Limb (tissue), 2 donors: Measurements from ENCODE around the gene NUCB2.
"Not testable (repeated sequence)": the region's sequence is repeated elsewhere in the genome, so short reads cannot be mapped to it uniquely, and the experiment has no call there.

ENCODE experiments used
- DNase-seq, 2 donors: peaks; one replicate each; pipeline ENCODE4 v3.0.0-alpha.2; 2016; ENCODE audit errors: extremely low spot score in 2 of 2

Gene NUCB2

DNA sequence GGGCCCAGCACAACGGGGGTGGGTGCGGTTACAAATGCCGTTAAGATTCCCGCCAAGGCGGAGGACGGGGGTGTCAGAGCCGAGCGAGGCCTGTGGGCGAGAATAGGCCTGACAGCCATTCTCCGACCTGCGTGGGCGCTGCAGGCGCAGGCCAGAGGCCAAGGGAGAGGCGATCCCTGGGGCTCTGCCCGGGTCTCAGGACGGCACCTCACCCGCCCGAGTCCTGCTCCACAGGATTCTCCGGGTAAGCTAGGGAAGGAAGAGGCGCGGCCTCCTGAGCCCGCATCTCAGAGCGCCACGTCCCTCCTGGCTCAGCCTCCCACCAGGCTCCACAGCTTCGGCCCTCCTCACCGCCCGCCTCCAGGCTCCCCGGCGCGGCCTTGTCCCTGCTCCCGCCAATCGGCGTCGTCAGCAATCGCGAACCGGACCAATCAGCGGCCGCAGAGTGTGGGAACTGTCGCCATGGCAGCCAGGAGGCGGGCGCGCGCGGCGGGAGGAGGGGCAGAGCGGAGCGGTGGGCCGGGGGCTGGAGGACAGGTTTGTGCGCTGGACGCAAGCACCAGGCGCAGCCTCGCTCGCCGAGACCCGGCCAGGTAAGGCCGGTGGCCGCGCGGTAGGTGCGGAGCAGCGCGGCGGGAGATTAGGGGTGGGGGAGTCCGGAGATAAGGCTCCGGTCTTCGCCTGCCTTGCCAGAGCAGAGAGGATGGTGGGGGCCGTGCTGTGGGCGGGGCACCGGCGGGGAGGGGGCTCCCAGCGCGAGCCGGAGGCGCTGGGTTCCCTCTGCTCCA, at the start of gene NUCB2:
Gene NUCB2 (plus strand): TSS at position 504 of the 788 bp plus-strand sequence. CDS start 18,585 bp downstream, outside the sequence.
- DNase-seq = peak; percentile 96 to 99

DNA sequence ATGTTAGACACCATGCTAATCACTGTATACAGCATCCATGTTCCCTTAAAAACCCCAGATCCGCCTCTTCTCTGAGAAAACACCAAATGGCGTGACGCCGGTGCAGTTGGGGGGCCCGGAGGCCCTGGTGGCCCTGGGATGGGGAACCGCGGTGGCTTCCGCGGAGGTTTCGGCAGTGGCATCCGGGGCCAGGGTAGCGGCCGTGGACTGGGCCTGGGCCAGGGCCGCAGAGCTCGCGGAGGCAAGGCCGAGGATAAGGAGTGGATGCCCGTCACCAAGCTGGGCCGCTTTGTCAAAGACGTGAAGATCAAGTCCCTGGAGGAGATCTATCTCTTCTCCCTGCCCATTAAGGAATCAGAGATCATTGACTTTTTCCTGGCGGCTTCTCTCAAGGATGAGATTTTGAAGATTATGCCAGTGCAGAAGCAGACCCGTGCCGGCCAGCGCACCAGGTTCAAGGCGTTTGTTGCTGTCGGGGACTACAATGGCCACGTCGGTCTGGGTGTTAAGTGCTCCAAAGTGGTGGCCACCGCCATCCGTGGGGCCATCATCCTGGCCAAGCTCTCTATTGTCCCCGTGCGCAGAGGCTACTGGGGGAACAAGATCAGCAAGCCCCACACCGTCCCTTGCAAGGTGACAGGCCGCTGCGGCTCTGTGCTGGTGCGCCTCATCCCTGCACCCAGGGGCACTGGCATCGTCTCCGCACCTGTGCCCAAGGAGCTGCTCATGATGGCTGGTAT, 48.2 kb upstream of the NUCB2 start:
- not testable (repeated sequence) for DNase-seq

DNA sequence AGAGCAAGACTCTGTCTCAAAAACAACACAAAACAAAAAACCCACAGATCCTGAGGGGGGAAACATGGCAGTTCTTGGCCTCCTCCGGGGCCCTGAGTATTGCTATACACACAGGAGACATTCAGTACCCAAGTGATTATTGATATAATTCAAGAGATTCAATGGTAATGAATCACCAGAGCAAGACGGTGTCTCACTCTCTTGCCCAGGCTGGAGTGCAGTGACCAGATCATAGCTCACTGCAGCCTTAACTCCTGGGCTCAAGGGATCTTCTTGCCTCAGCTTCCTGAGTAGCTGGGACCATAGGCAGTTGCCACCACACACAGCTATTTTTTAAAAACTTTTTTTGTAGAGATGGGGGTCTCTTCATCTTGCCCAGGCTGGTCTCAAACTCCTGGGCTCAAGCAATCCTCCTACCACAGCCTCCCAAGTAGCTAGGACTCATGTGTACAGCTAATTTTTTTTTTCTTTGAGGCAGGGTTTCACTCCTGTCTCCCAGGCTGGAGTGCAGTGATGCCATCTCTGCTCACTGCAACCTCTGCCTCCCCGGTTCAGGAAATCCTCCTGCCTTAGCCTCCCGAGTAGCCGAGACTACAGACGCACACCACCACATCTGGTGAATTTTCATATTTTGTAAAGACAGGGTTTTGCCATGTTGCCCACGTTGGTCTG, 46.9 kb upstream of the NUCB2 start:
- DNase-seq = no peak

DNA sequence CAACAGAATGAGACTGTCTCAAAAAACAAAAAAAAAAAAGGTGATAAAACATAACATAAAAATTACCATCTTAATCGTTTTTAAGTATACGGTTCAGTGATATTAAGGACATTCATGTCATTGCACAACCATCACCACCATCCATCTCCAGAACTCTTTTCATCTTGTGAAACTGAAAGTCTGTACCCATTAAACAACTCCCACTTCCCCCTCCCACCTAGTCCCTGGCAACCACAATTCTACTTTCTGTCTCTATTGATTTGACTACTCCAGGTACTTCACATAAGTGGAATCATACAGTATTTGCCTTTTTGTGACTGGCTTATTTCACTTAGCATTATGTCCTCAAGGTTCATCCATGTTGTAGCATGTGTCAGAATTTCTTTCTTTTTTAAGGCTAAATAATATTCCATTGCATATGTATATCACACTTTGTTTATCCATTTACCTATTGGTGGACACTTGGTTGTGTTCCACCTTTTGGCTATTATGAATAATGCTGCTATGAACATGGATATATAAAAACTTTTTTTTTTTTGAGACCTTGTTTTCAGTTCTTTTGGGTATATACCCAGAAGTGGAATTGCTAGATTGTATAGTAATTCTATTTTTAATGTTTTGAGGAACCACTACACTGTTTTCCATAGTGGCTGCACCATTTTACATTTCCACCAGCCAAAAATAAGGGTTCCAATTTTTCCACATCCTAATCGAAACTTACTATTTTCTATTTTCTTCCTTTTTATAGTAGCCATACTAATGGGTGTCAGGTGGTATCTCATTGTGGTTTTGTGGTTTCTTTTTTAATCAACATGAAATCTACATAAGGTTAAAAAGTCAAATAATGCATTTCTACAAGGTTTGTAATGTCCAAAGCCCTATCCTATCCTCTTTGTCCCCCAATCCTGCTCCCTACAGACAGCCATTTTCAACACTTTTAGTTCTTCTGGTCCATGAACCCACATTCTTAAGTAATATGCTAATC, 45.4 kb upstream of the NUCB2 start:
- no peak for DNase-seq

DNA sequence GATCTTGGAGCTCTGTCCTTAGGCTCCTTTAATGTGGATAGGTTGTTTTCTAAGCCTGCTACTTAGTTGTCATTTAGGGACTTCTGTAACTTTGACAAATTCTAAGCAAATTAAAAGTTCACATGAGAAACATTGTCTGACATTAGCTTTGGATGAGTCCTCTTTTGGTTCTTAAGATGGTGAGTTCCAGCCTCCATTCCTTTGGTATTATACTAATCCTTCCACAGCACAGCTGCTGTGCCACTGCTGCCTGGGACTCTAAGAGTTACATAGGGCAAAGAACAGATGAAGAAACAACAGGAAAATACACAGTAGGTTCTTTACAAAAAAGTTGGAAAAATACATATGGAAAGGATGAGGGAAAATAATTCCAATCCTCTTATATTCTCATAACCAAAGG, 43.4 kb upstream of the NUCB2 start:
- DNase-seq = no peak

DNA sequence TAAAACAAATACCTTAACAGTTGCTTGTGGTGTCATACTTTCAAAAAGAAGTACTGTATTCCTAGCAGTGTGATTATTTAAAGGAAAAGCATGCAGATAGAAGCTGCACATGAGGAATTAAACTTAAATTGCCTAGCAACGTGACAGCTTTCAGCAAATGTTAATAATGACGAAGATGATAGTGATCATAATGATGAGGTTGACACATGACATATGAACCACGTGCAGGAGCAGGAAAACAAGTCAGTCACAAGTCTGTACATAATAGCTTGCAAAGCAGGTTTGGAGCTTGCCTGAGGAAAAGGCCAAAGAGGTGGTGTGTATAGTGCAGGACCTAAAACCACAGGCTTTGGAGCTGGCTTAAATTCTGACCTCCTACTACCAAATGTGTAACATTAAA, 38.2 kb upstream of the NUCB2 start:
- no peak for DNase-seq

DNA sequence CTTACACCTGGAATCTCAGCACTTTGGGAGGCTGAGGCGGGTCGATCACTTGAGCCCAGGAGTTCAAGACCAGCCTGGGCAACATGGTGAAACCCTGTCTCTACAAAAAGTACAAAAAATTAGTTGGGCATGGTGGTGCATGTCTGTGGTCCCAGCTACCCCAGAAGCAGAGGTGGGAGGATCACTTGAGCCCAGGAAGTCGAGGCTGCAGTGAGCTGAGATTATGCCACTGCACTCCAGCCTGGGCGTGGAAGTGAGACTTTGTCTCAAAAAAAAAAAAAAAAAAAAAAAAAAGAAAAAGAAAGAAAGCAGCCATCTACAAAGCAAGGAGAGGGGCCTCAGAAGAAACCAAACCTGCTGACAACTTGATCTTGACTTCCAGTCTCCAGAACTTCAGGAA, 36.6 kb upstream of the NUCB2 start:
- not testable (repeated sequence) for DNase-seq

DNA sequence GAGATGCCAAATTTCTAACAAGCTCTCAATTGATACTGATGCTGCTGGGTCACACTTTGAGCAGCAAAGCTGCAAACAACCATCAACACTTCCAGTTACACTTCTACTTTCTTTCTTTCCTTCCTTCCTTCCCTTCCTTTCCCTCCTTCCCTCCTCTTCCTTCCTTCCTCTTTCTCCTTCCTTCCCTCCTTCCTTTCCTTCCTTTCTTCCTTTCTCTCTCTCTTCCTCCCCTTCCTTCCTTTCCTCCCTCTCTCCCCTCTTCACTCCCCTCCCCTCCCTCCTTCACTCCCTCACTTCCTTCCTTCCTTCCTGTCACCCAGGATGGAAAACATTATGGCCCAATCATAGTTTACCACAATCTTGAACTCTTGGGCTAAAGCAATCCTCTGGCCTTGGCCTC, 35.8 kb upstream of the NUCB2 start:
- DNase-seq = no peak

DNA sequence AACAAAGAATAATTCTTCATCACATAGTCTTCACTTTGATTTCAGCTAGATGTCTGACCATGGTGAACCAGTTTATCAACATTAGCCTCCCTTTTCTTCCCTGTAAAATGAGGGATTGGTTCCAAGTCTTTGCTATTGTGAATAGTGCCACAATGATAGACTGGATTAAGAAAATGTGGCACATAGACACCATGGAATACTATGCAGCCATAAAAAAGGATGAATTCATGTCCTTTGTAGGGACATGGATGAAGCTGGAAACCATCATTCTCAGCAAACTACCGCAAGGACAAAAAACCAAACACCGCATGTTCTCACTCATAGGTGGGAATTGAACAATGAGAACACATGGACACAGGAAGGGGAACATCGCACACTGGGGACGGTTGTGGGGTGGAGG, 33.6 kb upstream of the NUCB2 start:
- DNase-seq = not testable (repeated sequence)

DNA sequence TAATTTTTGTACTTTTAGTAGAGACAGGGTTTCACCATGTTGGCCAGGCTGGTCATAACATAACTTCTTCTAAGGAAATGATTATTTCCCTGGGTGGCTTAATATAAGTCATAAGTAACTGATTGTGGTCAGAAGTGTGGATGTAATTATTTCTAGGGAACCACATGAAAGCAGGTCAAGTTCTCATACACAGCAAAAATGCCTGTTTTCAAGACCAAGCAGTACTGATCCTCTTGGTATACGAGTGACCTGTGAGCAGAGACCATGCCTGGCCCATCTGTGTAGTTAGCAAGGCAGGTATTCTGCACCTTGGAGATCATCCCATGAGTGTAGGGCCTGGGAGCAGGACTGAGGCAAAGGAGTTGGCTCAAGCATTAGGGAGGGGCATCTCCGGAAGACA, 32.5 kb upstream of the NUCB2 start:
- no peak for DNase-seq

DNA sequence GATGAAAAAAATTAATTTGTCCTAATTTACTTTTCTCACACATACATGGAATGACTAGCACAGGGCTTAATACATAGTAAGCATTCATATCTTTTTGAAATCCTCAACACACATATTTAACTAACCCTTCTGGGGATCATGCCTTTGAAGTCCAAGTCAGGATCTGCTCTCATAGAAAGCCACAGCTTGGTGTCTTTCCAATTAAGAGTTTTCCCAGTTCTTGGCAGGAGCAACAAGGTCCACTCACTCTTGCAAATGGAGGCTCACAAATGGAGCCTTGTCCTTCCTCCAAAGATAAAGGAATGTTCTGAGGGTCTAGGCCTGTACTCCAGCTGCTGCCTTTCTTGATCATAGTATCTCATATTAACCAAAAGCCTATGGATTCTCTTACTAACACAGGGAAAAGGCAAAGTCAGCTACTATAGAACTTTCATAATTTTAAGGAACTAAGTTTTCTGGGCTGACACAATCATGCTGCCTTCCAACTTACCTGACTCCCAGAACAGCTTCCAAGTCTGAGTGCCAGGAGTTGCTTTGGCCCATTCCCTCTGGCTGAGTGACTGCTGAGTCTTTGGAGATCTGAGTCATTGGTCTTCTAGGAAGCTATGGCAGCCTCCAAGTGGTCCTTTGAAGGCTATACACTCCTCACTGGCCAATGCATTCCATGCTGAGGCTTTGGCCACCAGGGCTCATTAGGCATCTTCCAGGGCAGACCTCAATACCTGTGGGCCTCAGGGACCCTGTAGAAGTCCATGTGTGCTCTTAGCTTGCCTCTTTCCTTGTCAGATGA, 25.8 kb upstream of the NUCB2 start:
- DNase-seq = no peak

DNA sequence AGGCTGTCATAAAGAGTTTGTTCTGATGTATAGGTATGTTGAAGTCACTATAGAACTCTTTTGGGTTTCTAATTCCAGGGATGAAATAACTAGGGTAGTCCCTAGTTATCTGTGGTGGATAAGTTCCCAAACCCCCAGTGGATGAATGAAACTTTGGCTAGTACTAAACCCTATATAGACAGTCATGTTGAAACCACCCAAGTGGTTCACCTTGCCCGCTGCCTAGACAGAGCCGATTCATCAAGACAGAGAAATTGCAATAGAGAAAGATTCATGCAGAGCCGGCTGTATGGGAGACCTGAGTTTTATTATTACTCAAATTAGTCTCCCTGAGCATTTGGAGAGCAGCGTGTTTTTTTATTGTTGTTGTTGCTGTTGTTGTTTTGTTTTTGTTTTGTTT, 23.8 kb upstream of the NUCB2 start:
- DNase-seq = no peak

DNA sequence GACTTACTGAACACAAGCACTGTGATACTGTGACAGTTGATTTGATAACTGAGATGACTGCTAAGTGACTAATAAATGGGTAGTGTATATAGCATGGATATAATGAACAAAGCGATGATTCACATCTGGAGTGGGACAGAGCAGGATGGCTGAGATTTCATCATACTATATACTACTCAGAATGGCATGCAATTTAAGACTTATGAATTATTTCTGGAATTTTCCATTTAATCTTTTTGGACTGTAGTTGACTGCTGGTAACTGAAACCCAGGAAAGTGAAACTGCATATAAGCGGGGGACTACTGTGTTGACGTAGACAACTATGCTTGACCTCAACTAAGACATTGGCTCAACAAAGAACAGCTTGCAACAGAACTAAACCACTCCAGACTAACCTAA, 20.0 kb upstream of the NUCB2 start:
- DNase-seq = no peak

DNA sequence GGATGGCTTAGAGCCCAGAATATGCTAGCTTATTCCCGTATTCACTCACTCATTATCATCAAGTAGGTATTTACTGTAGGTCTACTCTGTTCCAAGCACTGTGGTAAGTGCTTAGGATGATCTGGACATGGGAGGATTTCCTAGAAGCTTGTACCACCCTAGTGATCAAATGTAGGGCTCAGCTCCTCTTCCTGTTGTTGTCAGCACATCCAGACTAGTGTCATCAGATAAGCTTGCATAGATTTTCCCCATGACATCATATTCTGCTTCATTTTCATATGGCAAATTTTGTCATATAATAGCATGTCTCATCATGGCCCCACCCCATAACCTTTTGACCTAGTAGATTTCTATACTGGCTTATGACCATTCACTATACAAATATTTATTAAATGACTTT, 19.3 kb upstream of the NUCB2 start:
- DNase-seq = no peak

DNA sequence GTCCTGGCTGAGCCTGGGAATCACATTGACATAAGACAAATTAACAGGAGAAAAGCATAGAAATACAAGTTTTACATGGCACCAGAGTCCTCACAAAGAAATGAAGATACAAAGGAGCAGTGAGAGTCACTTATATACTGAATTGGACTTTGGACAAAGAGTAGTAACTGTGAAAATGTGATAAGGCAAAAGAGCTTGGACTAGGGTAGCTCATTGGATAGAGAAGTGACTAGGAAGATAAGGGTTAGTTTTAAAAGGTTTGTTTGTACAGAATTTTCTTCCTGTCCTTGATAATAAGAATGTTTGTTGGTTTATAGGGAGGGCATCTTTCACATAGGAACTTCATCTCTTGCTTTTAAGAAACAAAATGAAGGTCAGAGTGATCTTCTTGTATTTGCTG, 17.9 kb upstream of the NUCB2 start:
- no peak for DNase-seq

DNA sequence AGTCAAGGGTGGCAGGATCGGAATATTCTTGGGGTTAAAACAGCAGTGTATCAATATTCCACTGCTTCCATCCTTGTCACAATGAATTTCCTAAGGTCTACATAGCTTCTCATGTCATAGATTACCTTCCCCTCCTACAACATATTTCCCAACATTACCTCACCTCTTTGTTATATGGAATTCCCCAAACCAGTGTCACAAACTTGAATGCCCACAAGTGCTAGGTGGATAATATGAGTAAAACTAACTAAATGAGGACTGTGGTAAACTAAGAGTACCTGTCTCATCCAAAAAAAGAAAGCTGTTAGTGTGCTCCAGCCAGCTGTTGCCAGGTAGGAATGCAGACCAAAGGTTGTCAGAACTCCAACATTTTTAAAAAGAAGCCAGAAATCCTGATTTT, 17.0 kb upstream of the NUCB2 start:
- DNase-seq = no peak

DNA sequence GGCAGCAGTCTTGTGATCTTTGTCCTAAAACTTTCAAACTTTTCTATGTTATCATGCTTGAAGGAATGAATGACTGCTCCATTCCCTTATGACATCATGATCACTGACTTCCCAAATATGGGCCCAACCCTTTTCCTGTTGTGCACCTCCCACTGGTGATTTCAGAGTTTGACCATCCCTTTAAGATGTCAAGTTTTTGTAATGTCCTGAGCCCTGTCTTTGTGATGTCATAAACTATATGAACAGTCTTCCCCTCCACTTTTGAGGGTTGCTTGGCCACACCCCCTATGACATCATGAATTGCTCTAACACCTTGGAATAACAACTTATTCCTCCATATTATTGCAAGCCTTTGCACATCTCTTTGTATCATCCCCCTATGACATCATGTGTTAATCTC, 16.5 kb upstream of the NUCB2 start:
- no peak for DNase-seq

DNA sequence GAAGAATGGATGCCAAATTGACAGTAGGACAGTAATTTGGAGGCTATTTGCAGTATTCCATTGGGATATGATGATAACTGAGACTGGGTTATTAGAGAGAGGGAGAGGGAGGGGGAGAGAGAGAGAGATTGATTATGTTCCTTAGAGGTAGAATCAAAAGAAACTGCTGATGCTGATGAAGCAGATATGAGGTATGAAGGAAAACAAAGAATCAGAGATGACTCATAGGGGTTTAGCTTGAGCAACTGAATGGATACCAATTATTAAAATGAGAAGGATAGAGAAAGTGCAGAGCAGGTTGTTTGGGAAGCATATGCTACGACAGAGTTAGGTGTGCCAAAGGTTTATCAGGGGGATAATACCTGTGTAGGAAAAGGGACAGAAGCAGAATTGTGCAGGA, 12.8 kb upstream of the NUCB2 start:
- no peak for DNase-seq

DNA sequence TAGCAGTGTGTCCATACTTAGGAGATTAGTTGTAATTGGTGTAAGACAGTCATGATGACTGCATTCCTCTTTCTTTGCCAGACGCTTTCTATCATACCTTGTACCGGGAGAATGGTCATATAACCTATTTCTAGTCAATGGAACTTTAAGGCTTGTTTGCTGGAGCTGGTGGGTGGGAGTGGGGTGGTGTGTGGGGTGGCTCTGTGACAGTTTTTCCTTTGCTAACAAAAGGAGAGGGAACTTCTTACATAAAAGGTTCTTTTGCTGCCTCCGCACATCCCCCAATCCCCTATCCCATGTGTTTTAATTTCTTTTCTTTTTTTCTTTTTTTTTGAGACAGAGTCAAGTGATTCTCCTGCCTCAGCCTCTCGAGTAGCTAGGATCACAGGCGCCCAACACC, 9.8 kb upstream of the NUCB2 start:
- no peak for DNase-seq

DNA sequence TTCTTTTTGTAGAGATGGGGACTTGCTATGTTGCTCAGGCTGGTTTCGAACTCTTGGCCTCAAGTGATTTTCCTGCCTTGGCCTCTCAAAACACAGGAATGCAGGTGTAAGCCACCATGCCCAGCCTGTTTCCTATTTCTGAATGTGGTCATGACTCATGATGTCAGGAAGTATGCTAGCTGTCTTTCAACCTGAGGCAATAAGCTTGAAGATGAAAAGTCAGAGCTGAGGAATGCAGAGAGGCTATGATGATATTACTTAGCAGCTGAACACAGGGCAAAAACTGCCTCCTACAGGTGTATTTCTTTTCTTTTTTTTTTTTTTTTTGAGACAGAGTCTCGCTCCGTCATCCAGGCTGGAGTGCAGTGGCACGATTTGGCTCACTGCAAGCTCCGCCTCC, 9.0 kb upstream of the NUCB2 start:
- no peak for DNase-seq
